A673 (cell line): ENCODE measurements around the gene SMCO3. TPM values are rescaled to one million over a fixed set of nuclear protein-coding genes. Genes with fewer than 3 reads are reported as not detected.

ENCODE experiments used
- BruUV-seq: library from RNA; stranded (reverse); fragments of 400-500 nt; replicated peaks from 2 replicates; lab custom pipeline; 2021; lab: Mats Ljungman, UMichigan
- CTCF ChIA-PET: fragments of 300-600 bp; sonication (Branson Sonifier 250); formaldehyde crosslinking; loops from one replicate; lab custom pipeline; 2022; ENCODE audit warnings: antibody characterized with exemption; lab: Charles Lee
- POLR2A ChIA-PET: fragments of 300-600 bp; sonication (Branson Sonifier 250); formaldehyde crosslinking; loops from one replicate; lab custom pipeline; 2022; ENCODE audit warnings: antibody characterized with exemption; ENCODE audit not compliant: low non-redundant PET; lab: Charles Lee
- DNase-seq: peaks from one replicate; pipeline ENCODE4 v3.0.0-alpha.2; 2015; ENCODE audit warnings: low spot score
- H3K27ac ChIP-seq: fragments of 200-600 bp; sonication (generic); 2 replicates; pipeline ENCODE4 v1.5.1; 2016; ENCODE audit warnings: mixed run types, low read depth, mild to moderate bottlenecking, mixed read lengths, antibody characterized with exemption, low read length; ENCODE audit not compliant: poor library complexity, severe bottlenecking
- H3K27me3 ChIP-seq: fragments of 200-600 bp; sonication (generic); replicated peaks from 2 replicates; pipeline ENCODE4 v1.6.1; 2017; ENCODE audit warnings: mixed run types, low read depth, mild to moderate bottlenecking, mixed read lengths, antibody characterized with exemption, low read length; ENCODE audit not compliant: insufficient read depth, poor library complexity
- H3K36me3 ChIP-seq: fragments of 200-600 bp; sonication (generic); 2 replicates; pipeline ENCODE4 v1.6.1; 2016; ENCODE audit warnings: mixed run types, mild to moderate bottlenecking, mixed read lengths, antibody characterized with exemption, low read length; ENCODE audit not compliant: insufficient read depth, poor library complexity, severe bottlenecking
- H3K4me1 ChIP-seq: fragments of 200-600 bp; sonication (generic); 2 replicates; pipeline ENCODE4 v1.6.1; 2017; ENCODE audit warnings: mixed run types, mild to moderate bottlenecking, mixed read lengths, antibody characterized with exemption, low read length; ENCODE audit not compliant: insufficient read depth, poor library complexity, severe bottlenecking
- H3K4me3 ChIP-seq: fragments of 200-600 bp; sonication (generic); 2 replicates; pipeline ENCODE4 v1.5.1; 2016; ENCODE audit warnings: low read depth, mixed run types, mild to moderate bottlenecking, mixed read lengths, low read length; ENCODE audit not compliant: poor library complexity, severe bottlenecking
- H3K9me3 ChIP-seq: fragments of 200-600 bp; sonication (generic); 2 replicates; pipeline ENCODE4 v1.6.1; 2016; ENCODE audit warnings: mixed run types, low read depth, mild to moderate bottlenecking, mixed read lengths, antibody characterized with exemption, low read length; ENCODE audit not compliant: poor library complexity, severe bottlenecking
- EZH2 ChIP-seq: fragments of 200-600 bp; sonication (generic); IDR thresholded peaks from 2 replicates; pipeline ENCODE4 v1.6.1; 2017; ENCODE audit warnings: borderline replicate concordance, low read depth, mild to moderate bottlenecking, mixed read lengths, antibody characterized with exemption, low read length; ENCODE audit not compliant: poor library complexity, severe bottlenecking
- intact Hi-C: fragments of 100-400 bp; cut with micrococcal nuclease; formaldehyde crosslinking; loops from one replicate; pipeline ENCODE4 v1.10.0; 2022; ENCODE audit not compliant: unreplicated experiment
- total RNA-seq: library from RNA; stranded (reverse); gene quantifications from 2 replicates; pipeline ENCODE4 v1.2.3, GENCODE V29; 2021
- TF ChIP-seq, protein P1 (sequence below): fragments of 300-800, 200-600 bp; sonication (generic); conservative IDR thresholded peaks from 2 replicates; pipeline ENCODE4 v1.5.1; 2017; ENCODE audit warnings: low read depth, mild to moderate bottlenecking, antibody characterized with exemption, low read length, moderate library complexity, mixed read lengths

Gene SMCO3
- total RNA-seq, 1 experiment from 2014 or later = not detected

DNA sequence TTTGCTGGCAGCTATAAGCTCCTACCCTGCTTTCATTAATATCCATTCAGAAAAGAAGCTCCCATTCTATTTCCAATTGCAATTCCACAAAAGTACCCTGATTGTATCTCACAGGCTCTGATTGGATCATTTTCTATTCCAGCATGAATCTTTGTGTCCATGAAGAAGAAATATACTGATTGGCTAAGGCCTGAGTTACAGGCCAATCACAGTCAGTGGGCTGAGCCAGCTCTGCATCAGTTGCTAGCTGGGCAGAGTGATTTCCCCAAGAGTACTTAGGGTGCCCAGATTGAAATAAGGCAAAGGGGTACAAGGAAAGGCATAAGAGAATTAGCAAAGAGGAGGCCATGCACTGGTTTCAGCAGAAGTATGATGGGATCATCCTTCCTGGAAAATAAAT is 14.9 kb upstream of the SMCO3 start:
- Histone ChIP-seq H3K27ac (no peak overlapping the region), H3K4me1 (no peaks in the 10 kb centered on the region), H3K9me3 (no peaks in the 10 kb centered on the region), H3K36me3 (no peaks in the 10 kb centered on the region), H3K4me3 (no peak overlapping the region), H3K27me3 (no peaks in the 10 kb centered on the region)
- intact Hi-C loops = no loop called here
- DNase-seq = peak; percentile 19
- no TSS peak for BruUV-seq
- TF ChIP-seq, protein P1, sequence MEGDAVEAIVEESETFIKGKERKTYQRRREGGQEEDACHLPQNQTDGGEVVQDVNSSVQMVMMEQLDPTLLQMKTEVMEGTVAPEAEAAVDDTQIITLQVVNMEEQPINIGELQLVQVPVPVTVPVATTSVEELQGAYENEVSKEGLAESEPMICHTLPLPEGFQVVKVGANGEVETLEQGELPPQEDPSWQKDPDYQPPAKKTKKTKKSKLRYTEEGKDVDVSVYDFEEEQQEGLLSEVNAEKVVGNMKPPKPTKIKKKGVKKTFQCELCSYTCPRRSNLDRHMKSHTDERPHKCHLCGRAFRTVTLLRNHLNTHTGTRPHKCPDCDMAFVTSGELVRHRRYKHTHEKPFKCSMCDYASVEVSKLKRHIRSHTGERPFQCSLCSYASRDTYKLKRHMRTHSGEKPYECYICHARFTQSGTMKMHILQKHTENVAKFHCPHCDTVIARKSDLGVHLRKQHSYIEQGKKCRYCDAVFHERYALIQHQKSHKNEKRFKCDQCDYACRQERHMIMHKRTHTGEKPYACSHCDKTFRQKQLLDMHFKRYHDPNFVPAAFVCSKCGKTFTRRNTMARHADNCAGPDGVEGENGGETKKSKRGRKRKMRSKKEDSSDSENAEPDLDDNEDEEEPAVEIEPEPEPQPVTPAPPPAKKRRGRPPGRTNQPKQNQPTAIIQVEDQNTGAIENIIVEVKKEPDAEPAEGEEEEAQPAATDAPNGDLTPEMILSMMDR = no peak
- no peak for TF ChIP-seq EZH2
- ChIA-PET CTCF (no interaction called here), POLR2A (no interaction called here)

GRCh38 chr12:14827043-14827442 is 13.1 kb upstream of the SMCO3 start:
- POLR2A ChIA-PET = no interaction called here

GRCh38 chr12:14826491-14826890 is 12.5 kb upstream of the SMCO3 start:
- ChIA-PET POLR2A (no interaction called here), CTCF (no interaction called here)
- H3K9me3 ChIP-seq = no peaks in the 10 kb centered on the region
- intact Hi-C loops = no loop called here
- DNase-seq = no peak
- no peaks in the 10 kb centered on the region for H3K4me1 ChIP-seq
- TF ChIP-seq, protein P1 = no peak
- TF ChIP-seq EZH2 = no peak
- H3K27ac ChIP-seq = no peak overlapping the region
- H3K27me3 ChIP-seq = no peaks in the 10 kb centered on the region
- BruUV-seq = no TSS peak
- no peak overlapping the region for H3K4me3 ChIP-seq
- no peaks in the 10 kb centered on the region for H3K36me3 ChIP-seq

More at GRCh38 chr12:14827043-14827442, 13.1 kb upstream of the SMCO3 start:
- intact Hi-C loops = no loop called here
- Histone ChIP-seq H3K9me3 (no peaks in the 10 kb centered on the region), H3K27me3 (no peaks in the 10 kb centered on the region), H3K4me3 (no peak overlapping the region), H3K27ac (no peak overlapping the region), H3K4me1 (no peaks in the 10 kb centered on the region), H3K36me3 (no peaks in the 10 kb centered on the region)
- TF ChIP-seq, protein P1 = no peak
- TF ChIP-seq EZH2 = no peak
- BruUV-seq = no TSS peak
- no peak for DNase-seq
- CTCF ChIA-PET = no interaction called here
